Mesendoderm (in vitro differentiated cells): ENCODE measurements around the gene LTA. TPM values are rescaled to one million over a fixed set of nuclear protein-coding genes. Genes with fewer than 3 reads are reported as not detected.

Source experiments
- DNase-seq: peaks from one replicate; pipeline ENCODE4 v3.0.0; 2013
- H2AK5ac ChIP-seq: 2 replicates; pipeline ENCODE4 v1.6.1; 2013; ENCODE audit warnings: low read length, inconsistent platforms
- H2BK120ac ChIP-seq: 2 replicates; pipeline ENCODE4 v1.6.1; 2013; ENCODE audit warnings: low read depth, mild to moderate bottlenecking, low read length, moderate library complexity, mixed read lengths
- H2BK15ac ChIP-seq: replicated peaks from 2 replicates; pipeline ENCODE4 v1.6.1; 2013; ENCODE audit warnings: low read depth, mild to moderate bottlenecking, moderate library complexity
- H2BK5ac ChIP-seq: 2 replicates; pipeline ENCODE4 v1.6.1; 2013; ENCODE audit warnings: low read length, inconsistent platforms
- H3K18ac ChIP-seq: 2 replicates; pipeline ENCODE4 v1.6.1; 2013; ENCODE audit warnings: mild to moderate bottlenecking, low read length, mixed read lengths
- H3K23ac ChIP-seq: one replicate; pipeline ENCODE4 v1.6.1; 2013; ENCODE audit warnings: low read length
- H3K27ac ChIP-seq: 2 replicates; pipeline ENCODE4 v1.5.1; 2013; ENCODE audit warnings: low read depth, mild to moderate bottlenecking, inconsistent platforms, low read length, moderate library complexity
- H3K27me3 ChIP-seq: 2 replicates; pipeline ENCODE4 v1.6.1; 2013; ENCODE audit warnings: low read length, control low read depth, mild to moderate bottlenecking, inconsistent platforms; ENCODE audit not compliant: insufficient read depth, poor library complexity
- H3K36me3 ChIP-seq: 2 replicates; pipeline ENCODE4 v1.6.1; 2013; ENCODE audit warnings: low read length, inconsistent platforms; ENCODE audit not compliant: control insufficient read depth, insufficient read depth
- H3K4ac ChIP-seq: one replicate; pipeline ENCODE4 v1.6.1; 2013; ENCODE audit warnings: low read depth, mild to moderate bottlenecking, low read length, moderate library complexity
- H3K4me1 ChIP-seq: 2 replicates; pipeline ENCODE4 v1.6.1; 2013; ENCODE audit warnings: low read depth, low read length, inconsistent platforms; ENCODE audit not compliant: control insufficient read depth
- H3K4me2 ChIP-seq: 2 replicates; pipeline ENCODE4 v1.6.1; 2013; ENCODE audit warnings: low read length
- H3K4me3 ChIP-seq: 2 replicates; pipeline ENCODE4 v1.5.1; 2013; ENCODE audit warnings: mild to moderate bottlenecking, low read length
- H3K56ac ChIP-seq: one replicate; pipeline ENCODE4 v1.6.1; 2013; ENCODE audit warnings: low read length
- H3K79me1 ChIP-seq: 2 replicates; pipeline ENCODE4 v1.6.1; 2013; ENCODE audit warnings: low read length, inconsistent platforms
- H3K79me2 ChIP-seq: 2 replicates; pipeline ENCODE4 v1.6.1; 2013; ENCODE audit warnings: mild to moderate bottlenecking, low read length; ENCODE audit not compliant: control insufficient read depth, insufficient read depth
- H3K9ac ChIP-seq: 2 replicates; pipeline ENCODE4 v1.6.1; 2013; ENCODE audit warnings: low read length, inconsistent platforms
- H4K5ac ChIP-seq: one replicate; pipeline ENCODE4 v1.6.1; 2013; ENCODE audit warnings: low read length
- H4K8ac ChIP-seq: one replicate; pipeline ENCODE4 v1.6.1; 2013; ENCODE audit warnings: low read depth, mild to moderate bottlenecking, control low read depth, low read length, moderate library complexity
- WGBS: extraction: QIAGEN DNeasy Blood & Tissue Kit; methylation state at CpG from one replicate; pipeline ENCODE4 v1.1.7; 2013; ENCODE audit warnings: low lambda C conversion rate, missing lambda C conversion rate; ENCODE audit not compliant: insufficient coverage; ENCODE audit errors: extremely low coverage; 5-methylcytosine and 5-hydroxymethylcytosine counted together
- small RNA-seq: library from polyadenylated mRNA; stranded (forward); fragments of <200 nt; extraction: miRNeasy Mini kit (QIAGEN cat#:217004); gene quantifications from one replicate; pipeline ENCODE3, GENCODE V24; 2013; ENCODE audit not compliant: insufficient read depth

LTA gene

DNA sequence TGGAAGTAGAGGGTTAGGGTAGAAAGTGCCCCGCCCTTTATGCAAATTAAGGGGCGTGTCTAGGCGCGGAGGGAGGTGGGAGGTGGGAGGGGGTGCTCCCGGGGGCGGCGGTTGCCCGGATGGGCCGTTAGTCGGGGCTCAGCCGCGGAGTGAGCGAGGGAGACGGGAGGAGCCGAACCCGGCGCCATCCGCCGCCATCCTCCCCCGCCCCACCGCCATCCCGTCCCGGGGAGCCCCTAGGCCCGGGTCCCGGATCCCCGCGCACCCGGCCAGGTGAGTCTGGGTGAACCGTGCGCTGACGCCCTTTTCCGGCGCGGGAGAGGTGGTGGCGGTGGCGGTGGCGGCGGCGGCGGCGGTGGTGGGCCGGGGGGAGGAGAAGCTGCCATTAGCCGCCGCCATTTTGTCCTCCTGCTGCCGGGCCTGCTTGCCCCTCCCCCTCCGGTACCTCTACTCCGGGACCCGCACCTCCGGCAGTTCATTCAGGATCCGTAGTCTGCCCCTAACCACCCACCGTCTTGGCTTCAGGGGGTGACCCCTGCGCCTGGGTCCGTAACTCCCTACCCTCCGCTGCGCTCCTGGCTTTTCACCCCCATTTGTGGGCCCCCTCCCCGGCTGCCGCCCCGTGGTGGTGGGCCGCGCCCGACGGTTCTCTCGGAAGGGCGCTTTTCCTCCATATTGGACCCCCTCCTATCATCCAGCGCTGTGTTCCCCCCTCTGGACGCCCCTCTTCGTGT is 48.7 kb downstream of the LTA start, which contains the start of gene PRRC2A:
PRRC2A (plus strand) TSS at position 130 of the 734 bp plus-strand sequence. CDS start 2,075 bp downstream, outside the sequence.
- Histone ChIP-seq H4K5ac (peak within 1 kb of the TSS; percentile 85), H3K79me2 (peaks cover 37% of the 10 kb centered on the region), H4K8ac (peak within 1 kb of the TSS; percentile 90), H3K27me3 (no peaks in the 10 kb centered on the region), H3K79me1 (peaks cover 10% of the 10 kb centered on the region), H2AK5ac (peak within 1 kb of the TSS; percentile 91), H2BK120ac (peak within 1 kb of the TSS; percentile 69), H2BK15ac (no peak within 1 kb of the TSS), H3K18ac (peak within 1 kb of the TSS; percentile 98), H3K4ac (peak within 1 kb of the TSS; percentile 96), H2BK5ac (peak within 1 kb of the TSS; percentile 92), H3K23ac (peak within 1 kb of the TSS; percentile 95), H3K4me2 (peak within 1 kb of the TSS; percentile 83), H3K4me3 (peak within 1 kb of the TSS; percentile 100), H3K9ac (peak within 1 kb of the TSS; percentile 96), H3K56ac (peak within 1 kb of the TSS; percentile 100), H3K4me1 (peaks cover 1% of the 10 kb centered on the region), H3K36me3 (peaks cover 15% of the 10 kb centered on the region), H3K27ac (peak within 1 kb of the TSS; percentile 100)
- DNase-seq: peak; percentile 89
- WGBS: no CpG with 5 or more reads among the region's 67 CpGs

DNA sequence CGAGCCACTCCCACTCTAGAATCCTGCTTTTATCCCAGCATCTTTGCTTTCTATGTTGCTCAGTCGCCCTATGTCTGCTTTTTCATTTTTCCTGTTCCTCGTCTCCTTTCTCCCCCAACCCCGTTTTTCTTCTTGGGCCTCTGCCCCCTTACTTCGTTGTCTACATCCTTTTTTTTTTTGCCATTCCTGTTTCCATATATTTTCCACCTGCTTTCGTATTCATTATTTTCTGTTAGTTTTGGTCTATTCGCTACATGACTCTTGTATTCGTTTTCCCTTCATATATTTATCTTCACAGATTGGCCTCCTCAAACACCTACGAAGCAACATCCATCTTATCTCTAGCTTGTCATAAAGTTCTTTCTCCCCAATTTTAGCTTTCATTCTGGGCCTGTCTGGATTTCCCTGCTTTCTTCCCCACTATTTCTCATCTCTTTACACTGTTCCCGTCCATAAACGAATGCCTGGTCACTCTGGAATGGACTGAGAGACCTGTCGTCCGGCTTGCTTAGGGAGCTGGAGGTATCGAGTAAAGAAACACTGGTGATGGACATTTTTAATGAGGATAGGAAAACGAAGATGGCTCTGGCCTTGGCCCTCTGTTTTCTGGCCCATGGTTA is 49.3 kb downstream of the LTA start:
- peak overlapping the region; percentile 5 for H2BK120ac ChIP-seq
- peak overlapping the region; percentile 85 for H4K5ac ChIP-seq
- peak overlapping the region; percentile 95 for H3K23ac ChIP-seq
- H2BK15ac ChIP-seq: no peak overlapping the region
- H3K4me2 ChIP-seq: peak overlapping the region; percentile 83
- H4K8ac ChIP-seq: no peak overlapping the region
- WGBS: no CpG with 5 or more reads among the region's 15 CpGs
- H3K27ac ChIP-seq: peak overlapping the region; percentile 95
- H3K56ac ChIP-seq: peak overlapping the region; percentile 100
- no peaks in the 10 kb centered on the region for H3K4me1 ChIP-seq
- H3K79me2 ChIP-seq: peaks cover 37% of the 10 kb centered on the region
- peak overlapping the region; percentile 75 for H3K18ac ChIP-seq
- no peak for DNase-seq
- peaks cover 10% of the 10 kb centered on the region for H3K79me1 ChIP-seq
- peak overlapping the region; percentile 92 for H3K4ac ChIP-seq
- H2AK5ac ChIP-seq: peak overlapping the region; percentile 91
- peaks cover 16% of the 10 kb centered on the region for H3K36me3 ChIP-seq
- H2BK5ac ChIP-seq: peak overlapping the region; percentile 92
- H3K9ac ChIP-seq: peak overlapping the region; percentile 88
- peak overlapping the region; percentile 100 for H3K4me3 ChIP-seq
- no peaks in the 10 kb centered on the region for H3K27me3 ChIP-seq

DNA sequence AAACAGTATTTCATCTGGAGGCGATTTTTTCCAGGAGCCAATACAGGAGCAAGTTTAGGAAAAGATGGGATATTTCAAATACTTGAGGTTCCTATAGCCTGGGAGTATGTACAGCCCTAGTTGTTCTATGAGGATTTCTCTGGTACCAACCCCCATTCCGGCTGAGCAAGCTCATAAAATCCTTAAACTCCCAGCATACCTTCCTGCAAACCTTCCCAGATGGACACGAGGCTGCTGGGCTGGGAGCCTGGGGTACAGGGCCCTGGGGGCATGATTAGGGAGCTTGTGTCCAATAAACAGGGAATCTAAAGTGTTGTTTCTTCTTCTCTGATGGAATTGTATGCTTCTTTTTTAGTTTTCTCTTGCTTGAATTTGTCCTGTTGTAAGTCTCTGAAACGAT is 49.9 kb downstream of the LTA start:
- peak overlapping the region; percentile 83 for H3K4me2 ChIP-seq
- H3K79me2 ChIP-seq: peaks cover 40% of the 10 kb centered on the region
- no peak overlapping the region for H2BK15ac ChIP-seq
- H3K27me3 ChIP-seq: no peaks in the 10 kb centered on the region
- H3K4ac ChIP-seq: no peak overlapping the region
- peaks cover 13% of the 10 kb centered on the region for H3K79me1 ChIP-seq
- H2BK120ac ChIP-seq: no peak overlapping the region
- no peaks in the 10 kb centered on the region for H3K4me1 ChIP-seq
- no peak overlapping the region for H3K27ac ChIP-seq
- peak overlapping the region; percentile 88 for H3K9ac ChIP-seq
- H4K5ac ChIP-seq: no peak overlapping the region
- no peak overlapping the region for H3K18ac ChIP-seq
- H3K23ac ChIP-seq: no peak overlapping the region
- peak overlapping the region; percentile 3 for H3K4me3 ChIP-seq
- no peak for DNase-seq
- WGBS: no CpG with 5 or more reads among the region's 4 CpGs
- H3K36me3 ChIP-seq: peaks cover 21% of the 10 kb centered on the region
- no peak overlapping the region for H4K8ac ChIP-seq
- H2AK5ac ChIP-seq: no peak overlapping the region
- peak overlapping the region; percentile 100 for H3K56ac ChIP-seq
- no peak overlapping the region for H2BK5ac ChIP-seq

DNA sequence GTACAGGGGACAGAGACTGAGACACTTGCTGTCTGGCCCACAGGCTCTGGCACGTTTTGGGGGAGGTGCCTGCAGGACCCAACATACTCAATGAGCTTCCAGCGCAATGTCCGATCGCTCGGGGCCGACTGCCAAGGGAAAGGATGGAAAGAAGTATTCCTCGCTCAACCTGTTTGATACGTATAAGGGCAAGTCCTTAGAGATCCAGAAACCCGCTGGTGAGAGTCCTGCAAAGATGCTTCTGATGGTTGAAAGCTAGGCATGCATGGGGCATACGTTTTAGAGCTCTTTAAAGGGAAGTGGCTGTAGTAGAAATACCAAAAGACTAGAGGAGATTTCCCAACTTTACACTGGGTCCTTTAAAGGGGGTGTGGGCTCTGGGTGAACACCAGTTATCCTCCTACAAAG is 50.6 kb downstream of the LTA start:
- Histone ChIP-seq H2BK120ac (no peak overlapping the region), H3K9ac (peak overlapping the region; percentile 88), H3K36me3 (peaks cover 23% of the 10 kb centered on the region), H3K27me3 (no peaks in the 10 kb centered on the region), H3K18ac (no peak overlapping the region), H3K4me1 (no peaks in the 10 kb centered on the region), H3K27ac (no peak overlapping the region), H3K23ac (no peak overlapping the region), H3K79me2 (peaks cover 40% of the 10 kb centered on the region), H3K79me1 (peaks cover 13% of the 10 kb centered on the region), H4K5ac (no peak overlapping the region), H2AK5ac (no peak overlapping the region), H3K4ac (no peak overlapping the region), H3K4me2 (peak overlapping the region; percentile 83), H3K56ac (peak overlapping the region; percentile 26), H3K4me3 (no peak overlapping the region), H2BK15ac (no peak overlapping the region), H2BK5ac (no peak overlapping the region), H4K8ac (no peak overlapping the region)
- DNase-seq: no peak
- no CpG with 5 or more reads among the region's 10 CpGs for WGBS

Small RNA genes lying within 50 kb of the gene (small RNA-seq; reads per million reads assigned to genes)
- gene SNORA38 (13.3 reads per million, percentile 88 among the genes with 10 or more reads in this experiment), gene SNORD117 (96.0 reads per million, percentile 96 among the genes with 10 or more reads in this experiment), gene SNORD84 (not detected), gene UQCRHP1 (not detected)
